Aorta (tissue), 5 donors: ENCODE data around the gene UBXN6. TPM values are rescaled to one million over a fixed set of nuclear protein-coding genes. Genes with fewer than 3 reads are reported as not detected.

Source experiments
- ATAC-seq: fragments of 200-7000 bp; cut with Tn5 transposase; one replicate; pipeline ENCODE4 v1.9.1; 2022; ENCODE audit warnings: moderate library complexity; ENCODE audit not compliant: low FRiP score
- DNase-seq, 2 donors: peaks; one replicate each; pipeline ENCODE4 v3.0.0-alpha.2; 2020
- H3K27ac ChIP-seq, 2 donors: one replicate each; pipeline ENCODE4 v1.5.1; 2013; ENCODE audit warnings: low read length in 2 of 2, mild to moderate bottlenecking in 2 of 2, moderate library complexity in 2 of 2, control low read depth in 1 of 2, inconsistent platforms in 1 of 2, low read depth in 1 of 2
- H3K27me3 ChIP-seq, 2 donors: one replicate each; pipeline ENCODE4 v1.6.1; 2013; ENCODE audit warnings: control low read depth in 1 of 2, low read length in 1 of 2, mild to moderate bottlenecking in 1 of 2, moderate library complexity in 1 of 2; ENCODE audit not compliant: insufficient read depth in 2 of 2, control insufficient read depth in 1 of 2
- H3K36me3 ChIP-seq, 2 donors: one replicate each; pipeline ENCODE4 v1.6.1; 2013; ENCODE audit warnings: control low read depth in 1 of 2, low read length in 1 of 2, mild to moderate bottlenecking in 1 of 2; ENCODE audit not compliant: insufficient read depth in 2 of 2, control insufficient read depth in 1 of 2
- H3K4me1 ChIP-seq, 2 donors: one replicate each; pipeline ENCODE4 v1.6.1; 2013; ENCODE audit warnings: low read length in 2 of 2, control low read depth in 1 of 2, mild to moderate bottlenecking in 1 of 2, moderate library complexity in 1 of 2; ENCODE audit not compliant: insufficient read depth in 2 of 2, control insufficient read depth in 1 of 2
- H3K4me3 ChIP-seq, 2 donors: one replicate each; pipeline ENCODE4 v1.5.1; 2013; ENCODE audit warnings: low read length in 2 of 2, control low read depth in 1 of 2, mild to moderate bottlenecking in 1 of 2
- H3K9me3 ChIP-seq: one replicate; pipeline ENCODE4 v1.6.1; 2013; ENCODE audit warnings: mild to moderate bottlenecking, low read length; ENCODE audit not compliant: control insufficient read depth
- WGBS, 2 donors: extraction: QIAGEN DNeasy Blood & Tissue Kit; methylation state at CpG; one replicate each; pipeline ENCODE4 v1.1.7; 2013; 5-methylcytosine and 5-hydroxymethylcytosine counted together
- intact Hi-C, 2 donors: fragments of 100-400 bp; cut with DNase I; formaldehyde crosslinking; loops; one replicate each; pipeline versions ENCODE4 v1.14.2 to v1.15.0; 2022
- polyA plus RNA-seq, 2 donors: library from polyadenylated mRNA; stranded (reverse); fragments of 200-250 nt; gene quantifications; one replicate each; pipeline ENCODE4 v1.2.3, GENCODE V29; 2013
- total RNA-seq, 2 donors: library from RNA; stranded (reverse); fragmentation: NEBNext Ultra II Directional; extraction: Animal tissue kit (Norgen Biotek cat#: 25700); gene quantifications; one replicate each; pipeline ENCODE4 v1.2.1, GENCODE V29; 2021
- donor health status: healthy with polysubstance abuse.
- donor health status: Bipolar disorder and iron deficiency.
- donor health status: DM: no; HTN: no; CAD: no.
- donor health status: DM: no; HTN: no; CAD: no.
- donor health status: DM: yes; HTN: yes; CAD: no.

Gene UBXN6
- total and polyA plus RNA-seq, 4 donors, result 78.5 to 181 (median 85.8) TPM

GRCh38 chr19:4503132-4503824 lies 45.7 kb upstream of the UBXN6 start:
- peaks cover 0 to 7% of the 10 kb centered on the region in 2 donors for H3K36me3 ChIP-seq
- H3K27ac ChIP-seq, result no peak overlapping the region
- H3K4me3 ChIP-seq, result no peak overlapping the region
- H3K27me3 ChIP-seq, result no peaks in the 10 kb centered on the region
- no peaks in the 10 kb centered on the region for H3K4me1 ChIP-seq
- intact Hi-C loops, result no loop called here
- DNase-seq, result no peak
- ATAC-seq, result no peak
- WGBS, 2 donors, result 84 to 91% methylated on average over 25 of the region's 25 CpGs
- H3K9me3 ChIP-seq, result no peaks in the 10 kb centered on the region

- H3K4me1 ChIP-seq, result no peaks in the 10 kb centered on the region
These were observed 44.9 kb upstream of the UBXN6 start for GRCh38 chr19:4502282-4503131.

DNA sequence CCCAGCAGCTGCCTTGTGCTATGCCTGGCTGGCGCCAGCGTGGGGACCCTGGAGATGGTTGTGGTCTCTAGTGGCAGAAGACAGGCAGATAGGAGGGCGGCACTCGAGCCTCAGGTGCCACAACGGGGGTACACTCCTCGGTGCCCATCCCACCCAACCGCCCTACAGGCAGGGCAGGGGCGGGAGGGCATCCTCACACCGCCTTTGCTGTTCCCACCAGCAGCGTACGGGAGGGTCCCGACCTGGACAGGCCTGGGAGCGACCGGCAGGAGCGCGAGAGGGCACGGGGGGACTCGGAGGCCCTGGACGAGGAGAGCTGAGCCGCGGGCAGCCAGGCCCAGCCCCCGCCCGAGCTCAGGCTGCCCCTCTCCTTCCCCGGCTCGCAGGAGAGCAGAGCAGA lies 44.1 kb upstream of the UBXN6 start:
- Histone ChIP-seq H3K27ac (no peak overlapping the region), H3K27me3 (no peaks in the 10 kb centered on the region), H3K4me3 (no peak overlapping the region), H3K9me3 (no peaks in the 10 kb centered on the region), H3K36me3 (peaks cover 0 to 12% of the 10 kb centered on the region in 2 donors), H3K4me1 (no peaks in the 10 kb centered on the region)
- WGBS, 2 donors, result 75 to 87% methylated on average over 18 to 25 of the region's 25 CpGs
- DNase-seq (no peak), ATAC-seq (no peak)
- intact Hi-C loops, result no loop called here

More at GRCh38 chr19:4502282-4503131, 44.9 kb upstream of the UBXN6 start:
- ATAC-seq (no peak), DNase-seq (no peak)
- Histone ChIP-seq H3K27ac (no peak overlapping the region), H3K27me3 (no peaks in the 10 kb centered on the region), H3K9me3 (no peaks in the 10 kb centered on the region), H3K4me3 (no peak overlapping the region), H3K36me3 (peaks cover 0 to 12% of the 10 kb centered on the region in 2 donors)
- 85 to 86% methylated on average over 34 to 37 of the region's 37 CpGs for WGBS, 2 donors
- intact Hi-C loops, result no loop called here

GRCh38 chr19:4500841-4501591 lies 43.4 kb upstream of the UBXN6 start:
- DNase-seq, result no peak
- 91 to 94% methylated on average over 29 of the region's 29 CpGs for WGBS, 2 donors
- intact Hi-C loops, result no loop called here
- Histone ChIP-seq H3K27me3 (no peaks in the 10 kb centered on the region), H3K4me1 (no peaks in the 10 kb centered on the region), H3K36me3 (peaks cover 0 to 12% of the 10 kb centered on the region in 2 donors), H3K27ac (no peak overlapping the region), H3K9me3 (no peaks in the 10 kb centered on the region), H3K4me3 (no peak overlapping the region)
- no peak for ATAC-seq

DNA sequence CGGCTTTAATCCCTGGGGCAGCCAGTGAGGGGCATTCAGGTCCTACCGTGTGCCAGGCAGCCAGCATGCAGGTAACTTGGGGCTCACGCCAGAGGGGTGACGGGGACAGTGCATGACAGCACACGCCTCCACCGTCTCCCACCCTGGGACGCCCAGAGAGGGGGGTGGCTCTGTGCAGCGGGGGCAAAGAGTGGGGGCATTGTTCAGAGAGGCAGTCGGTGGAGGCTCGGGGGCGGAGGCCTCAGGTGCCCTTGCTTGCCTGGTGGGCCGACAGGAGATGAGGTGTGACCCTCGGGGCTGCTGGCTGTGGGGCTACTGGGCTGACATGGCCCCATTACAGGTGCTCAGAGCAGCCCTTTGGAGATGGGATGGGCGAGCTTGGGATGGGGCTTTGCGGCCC lies 42.3 kb upstream of the UBXN6 start:
- ATAC-seq, result no peak
- WGBS, 2 donors, result 93 to 94% methylated on average over 15 of the region's 15 CpGs

DNA sequence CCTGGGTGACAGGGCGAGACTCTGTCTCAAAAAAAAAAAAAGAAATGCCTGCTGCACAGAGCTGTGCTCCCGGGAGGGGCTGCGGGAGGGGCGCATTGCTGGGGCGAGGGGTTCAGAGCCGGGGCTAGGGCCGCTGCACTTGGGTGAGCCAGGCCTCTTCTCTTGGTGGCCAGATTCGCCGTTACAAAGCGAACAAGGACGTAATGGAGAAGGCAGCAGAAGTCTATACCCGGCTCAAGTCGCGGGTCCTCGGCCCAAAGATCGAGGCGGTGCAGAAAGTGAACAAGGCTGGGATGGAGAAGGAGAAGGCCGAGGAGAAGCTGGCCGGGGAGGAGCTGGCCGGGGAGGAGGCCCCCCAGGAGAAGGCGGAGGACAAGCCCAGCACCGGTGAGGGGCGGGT lies 41.7 kb upstream of the UBXN6 start:
- peaks cover 0 to 14% of the 10 kb centered on the region in 2 donors for H3K36me3 ChIP-seq
- H3K9me3 ChIP-seq, result no peaks in the 10 kb centered on the region
- no peak overlapping the region for H3K27ac ChIP-seq
- H3K4me1 ChIP-seq, result no peaks in the 10 kb centered on the region
- H3K4me3 ChIP-seq, result no peak overlapping the region
- no peaks in the 10 kb centered on the region for H3K27me3 ChIP-seq
- no peak for ATAC-seq
- no peak for DNase-seq
- 94 to 95% methylated on average over 23 of the region's 23 CpGs for WGBS, 2 donors
- intact Hi-C loops, result no loop called here

More for the DNA sequence above, 42.3 kb upstream of the UBXN6 start:
- Histone ChIP-seq H3K36me3 (peaks cover 0 to 14% of the 10 kb centered on the region in 2 donors), H3K27me3 (no peaks in the 10 kb centered on the region), H3K4me3 (no peak overlapping the region), H3K27ac (no peak overlapping the region), H3K9me3 (no peaks in the 10 kb centered on the region), H3K4me1 (no peaks in the 10 kb centered on the region)
- intact Hi-C loops, result no loop called here
- DNase-seq, result no peak

- no peak for ATAC-seq
- H3K4me3 ChIP-seq, result no peak overlapping the region
- H3K9me3 ChIP-seq, result no peaks in the 10 kb centered on the region
- H3K4me1 ChIP-seq, result no peaks in the 10 kb centered on the region
- intact Hi-C loops, result no loop called here
- H3K27ac ChIP-seq, result no peak overlapping the region
- H3K27me3 ChIP-seq, result no peaks in the 10 kb centered on the region
- DNase-seq, result no peak
- H3K36me3 ChIP-seq, result peaks cover 0 to 14% of the 10 kb centered on the region in 2 donors
- 94 to 95% methylated on average over 6 to 12 of the region's 12 CpGs for WGBS, 2 donors
These were observed 41.1 kb upstream of the UBXN6 start for GRCh38 chr19:4498694-4499093.

DNA sequence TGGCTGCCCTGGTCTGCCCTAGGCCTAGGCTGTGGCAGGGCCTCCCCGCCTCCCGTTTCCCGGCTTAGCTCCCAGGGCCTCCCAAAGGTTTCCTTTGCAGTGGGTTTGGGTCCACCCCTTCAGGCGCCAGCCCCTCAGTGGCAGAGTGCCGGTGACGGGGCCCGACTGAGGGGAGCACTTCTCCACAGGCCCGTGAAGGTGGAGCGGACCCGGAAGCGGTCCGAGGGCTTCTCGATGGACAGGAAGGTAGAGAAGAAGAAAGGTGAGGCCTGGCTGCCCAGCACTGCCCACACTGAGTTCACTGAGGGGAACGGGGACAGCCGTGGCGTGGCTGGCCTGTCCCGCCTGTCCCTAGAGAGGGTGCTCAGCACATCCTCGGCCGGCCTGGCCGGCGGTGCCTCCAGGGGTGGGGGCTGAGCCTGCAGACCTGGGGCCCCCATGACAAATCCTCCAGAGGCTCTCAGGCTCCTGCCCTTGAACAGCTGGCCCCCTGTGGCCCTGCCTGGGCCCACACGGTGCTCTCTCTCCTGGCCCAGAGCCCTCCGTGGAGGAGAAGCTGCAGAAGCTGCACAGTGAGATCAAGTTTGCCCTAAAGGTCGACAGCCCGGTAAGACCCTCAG lies 40.3 kb upstream of the UBXN6 start:
- intact Hi-C loops, result no loop called here
- DNase-seq (no peak), ATAC-seq (no peak)
- Histone ChIP-seq H3K27ac (no peak overlapping the region), H3K36me3 (peaks cover 0 to 14% of the 10 kb centered on the region in 2 donors), H3K9me3 (no peaks in the 10 kb centered on the region), H3K4me1 (no peaks in the 10 kb centered on the region), H3K27me3 (no peaks in the 10 kb centered on the region), H3K4me3 (no peak overlapping the region)
- WGBS, 2 donors, result 90 to 91% methylated on average over 25 of the region's 25 CpGs
